ENCODE results near the gene NAMPT. TPM values are rescaled to one million over a fixed set of nuclear protein-coding genes. Genes with fewer than 3 reads are reported as not detected.

The NAMPT gene
- total and polyA plus RNA-seq, 9 of the 15 experiments (the other 6 are each of a cell fraction or from before 2014, with no cell fraction given): 41.1 to 160 (median 106) TPM

- no peak for TF ChIP-seq PREB (CRISPR knock-in tag; IDR thresholded peaks at IDR 0.05)
- TF ChIP-seq MED1 (CRISPR knock-in tag; IDR thresholded peaks at IDR 0.05; ENCODE audit: borderline replicate concordance): no peak
- no peak for TF ChIP-seq SMAD4 (CRISPR knock-in tag; conservative IDR thresholded peaks at IDR 0.05)
- TF ChIP-seq FUS (optimal IDR thresholded peaks at IDR 0.05; ENCODE audit: low read depth, low read length): no peak
- TF ChIP-seq THAP7 (CRISPR knock-in tag; IDR thresholded peaks at IDR 0.05): no peak
- no peak for TF ChIP-seq ZNF41 (CRISPR knock-in tag; conservative IDR thresholded peaks at IDR 0.05)
- TF ChIP-seq ESRRA (IDR thresholded peaks at IDR 0.05; ENCODE audit: borderline replicate concordance, low read depth): no peak; the same call in 1 of the 2 replicates
- no peak for TF ChIP-seq ARID4B (CRISPR knock-in tag; IDR thresholded peaks at IDR 0.05)
- TF ChIP-seq ZNF407 (IDR thresholded peaks at IDR 0.05; ENCODE audit: low read depth): peak; percentile 92
- no peak for TF ChIP-seq HDAC3 (IDR thresholded peaks at IDR 0.05; ENCODE audit: borderline replicate concordance, partially characterized antibody)
- TF ChIP-seq SRSF9 (IDR thresholded peaks at IDR 0.05; ENCODE audit: borderline replicate concordance, low read depth, low read length): no peak
- TF ChIP-seq TCF15 (CRISPR knock-in tag; IDR thresholded peaks at IDR 0.05): no peak
Observed at GRCh38 chr7:106284714-106285050, at the start of gene NAMPT (continued).

Measured in K562 (cell line).